IMR-90 (cell line): ENCODE measurements around the gene BRAT1.
"Not testable (repeated sequence)": the region's sequence is repeated elsewhere in the genome, so short reads cannot be mapped to it uniquely, and the experiment has no call there.

Experiments used
- RAD21 ChIP-seq: IDR thresholded peaks from 2 replicates; pipeline ENCODE4 v1.6.1; 2012; ENCODE audit warnings: low read length, improper control_type of control experiment
- TF ChIP-seq, protein P1 (sequence below): conservative IDR thresholded peaks from 2 replicates; pipeline ENCODE4 v1.5.1; 2012; ENCODE audit warnings: mild to moderate bottlenecking, low read depth, low read length, improper control_type of control experiment

GRCh38 chr7:2534214-2534613 lies 21.1 kb downstream of the BRAT1 start:
- TF ChIP-seq, protein P1, sequence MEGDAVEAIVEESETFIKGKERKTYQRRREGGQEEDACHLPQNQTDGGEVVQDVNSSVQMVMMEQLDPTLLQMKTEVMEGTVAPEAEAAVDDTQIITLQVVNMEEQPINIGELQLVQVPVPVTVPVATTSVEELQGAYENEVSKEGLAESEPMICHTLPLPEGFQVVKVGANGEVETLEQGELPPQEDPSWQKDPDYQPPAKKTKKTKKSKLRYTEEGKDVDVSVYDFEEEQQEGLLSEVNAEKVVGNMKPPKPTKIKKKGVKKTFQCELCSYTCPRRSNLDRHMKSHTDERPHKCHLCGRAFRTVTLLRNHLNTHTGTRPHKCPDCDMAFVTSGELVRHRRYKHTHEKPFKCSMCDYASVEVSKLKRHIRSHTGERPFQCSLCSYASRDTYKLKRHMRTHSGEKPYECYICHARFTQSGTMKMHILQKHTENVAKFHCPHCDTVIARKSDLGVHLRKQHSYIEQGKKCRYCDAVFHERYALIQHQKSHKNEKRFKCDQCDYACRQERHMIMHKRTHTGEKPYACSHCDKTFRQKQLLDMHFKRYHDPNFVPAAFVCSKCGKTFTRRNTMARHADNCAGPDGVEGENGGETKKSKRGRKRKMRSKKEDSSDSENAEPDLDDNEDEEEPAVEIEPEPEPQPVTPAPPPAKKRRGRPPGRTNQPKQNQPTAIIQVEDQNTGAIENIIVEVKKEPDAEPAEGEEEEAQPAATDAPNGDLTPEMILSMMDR = not testable (repeated sequence)
- not testable (repeated sequence) for TF ChIP-seq RAD21
